Superior temporal gyrus (tissue), 1 donor: ENCODE results near the gene ASIC3.
A peak's percentile ranks its signal among the peaks of the same experiment; 100 is the strongest.

ENCODE experiments used
- DNase-seq: peaks from one replicate; pipeline ENCODE4 v3.0.0-alpha.2; 2016; ENCODE audit errors: extremely low spot score

Gene ASIC3

DNA sequence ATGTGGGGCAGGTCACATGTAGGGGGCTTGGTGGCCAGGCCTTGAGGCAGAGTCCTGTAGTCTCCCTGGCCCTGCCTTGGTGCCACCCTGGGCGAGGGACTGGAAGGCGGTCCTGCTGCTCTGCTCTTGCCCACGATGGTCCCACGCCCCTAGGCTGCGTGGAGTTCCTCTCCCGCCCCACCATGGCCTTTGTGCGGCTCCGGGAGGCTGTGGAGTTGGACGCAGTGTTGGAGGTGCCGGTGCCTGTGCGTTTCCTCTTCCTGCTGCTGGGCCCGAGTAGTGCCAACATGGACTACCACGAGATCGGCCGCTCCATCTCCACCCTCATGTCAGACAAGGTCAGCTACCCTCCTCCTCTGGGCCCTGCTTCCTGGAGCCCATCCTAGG is 22.2 kb downstream of the ASIC3 start:
- no peak for DNase-seq

DNA sequence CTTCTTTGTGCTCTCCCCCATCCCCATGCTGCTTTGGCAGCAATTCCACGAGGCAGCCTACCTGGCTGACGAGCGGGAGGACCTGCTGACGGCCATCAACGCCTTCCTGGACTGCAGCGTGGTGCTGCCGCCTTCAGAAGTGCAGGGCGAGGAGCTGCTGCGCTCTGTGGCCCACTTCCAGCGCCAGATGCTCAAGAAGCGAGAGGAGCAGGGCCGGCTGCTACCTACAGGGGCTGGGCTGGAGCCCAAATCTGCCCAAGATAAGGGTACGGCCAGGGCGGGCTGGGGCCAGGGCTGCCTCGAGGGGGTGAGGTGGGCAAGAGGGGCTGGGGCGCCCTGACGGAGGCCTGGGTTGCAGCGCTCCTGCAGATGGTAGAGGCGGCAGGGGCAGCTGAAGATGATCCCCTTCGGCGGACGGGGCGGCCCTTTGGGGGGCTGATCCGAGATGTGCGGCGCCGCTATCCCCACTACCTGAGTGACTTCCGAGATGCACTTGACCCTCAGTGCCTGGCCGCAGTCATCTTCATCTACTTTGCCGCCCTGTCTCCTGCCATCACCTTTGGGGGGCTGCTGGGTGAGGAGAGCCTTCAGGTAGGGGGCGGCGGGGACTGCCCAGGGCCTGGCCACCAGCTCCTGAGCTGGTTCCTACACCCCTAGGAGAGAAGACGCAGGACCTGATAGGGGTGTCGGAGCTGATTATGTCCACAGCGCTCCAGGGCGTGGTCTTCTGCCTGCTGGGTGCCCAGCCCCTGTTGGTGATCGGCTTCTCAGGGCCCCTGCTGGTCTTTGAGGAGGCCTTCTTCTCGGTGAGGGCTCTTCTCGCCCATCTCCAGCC is 22.9 kb downstream of the ASIC3 start:
- no peak for DNase-seq

DNA sequence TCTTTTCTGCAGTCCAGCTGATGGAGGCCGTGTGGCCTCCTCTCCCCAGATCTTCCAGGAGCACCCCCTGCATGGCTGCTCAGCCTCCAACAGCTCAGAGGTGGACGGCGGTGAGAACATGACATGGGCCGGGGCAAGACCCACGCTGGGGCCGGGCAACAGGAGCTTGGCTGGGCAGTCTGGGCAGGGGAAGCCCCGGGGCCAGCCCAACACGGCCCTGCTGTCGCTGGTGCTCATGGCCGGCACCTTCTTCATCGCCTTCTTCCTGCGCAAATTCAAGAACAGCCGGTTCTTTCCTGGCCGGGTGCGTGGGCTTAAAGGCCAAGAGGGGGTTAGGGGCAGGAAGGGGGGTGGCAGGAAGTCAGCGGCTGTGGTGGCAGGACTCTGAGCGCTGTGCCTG is 25.7 kb downstream of the ASIC3 start:
- no peak for DNase-seq

DNA sequence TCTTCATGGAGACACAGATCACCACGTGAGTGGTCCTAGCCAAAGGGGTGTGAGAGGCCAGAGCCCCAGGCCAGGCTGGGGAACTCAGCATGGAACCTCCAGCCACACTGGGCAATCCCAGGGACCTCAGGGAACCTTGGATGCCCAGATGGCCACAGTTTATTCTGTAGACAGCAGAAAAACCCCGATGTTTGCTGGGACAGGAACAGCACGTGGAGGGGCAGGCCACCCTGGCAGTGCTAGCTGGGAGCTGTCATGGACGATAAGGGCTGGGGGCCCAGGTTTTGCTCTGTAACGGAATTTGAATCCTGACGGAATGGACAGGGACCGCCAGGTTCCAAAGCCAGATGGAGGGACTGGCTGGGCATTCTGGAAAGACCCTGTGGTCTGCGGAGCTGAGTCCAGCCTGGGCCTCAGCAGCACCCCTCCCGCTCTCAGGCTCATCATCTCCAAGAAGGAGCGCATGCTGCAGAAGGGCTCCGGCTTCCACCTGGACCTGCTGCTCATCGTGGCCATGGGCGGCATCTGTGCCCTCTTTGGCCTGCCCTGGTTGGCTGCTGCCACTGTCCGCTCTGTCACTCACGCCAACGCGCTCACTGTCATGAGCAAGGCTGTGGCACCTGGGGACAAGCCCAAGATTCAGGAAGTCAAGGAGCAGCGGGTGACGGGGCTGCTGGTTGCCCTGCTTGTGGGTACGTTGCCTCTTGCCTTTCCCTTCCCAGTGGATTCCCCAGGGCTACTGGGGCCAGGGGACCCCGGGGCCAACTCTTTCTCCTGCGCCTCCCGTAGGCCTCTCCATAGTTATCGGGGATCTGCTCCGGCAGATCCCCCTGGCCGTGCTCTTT is 26.7 kb downstream of the ASIC3 start:
- no peak for DNase-seq

DNA sequence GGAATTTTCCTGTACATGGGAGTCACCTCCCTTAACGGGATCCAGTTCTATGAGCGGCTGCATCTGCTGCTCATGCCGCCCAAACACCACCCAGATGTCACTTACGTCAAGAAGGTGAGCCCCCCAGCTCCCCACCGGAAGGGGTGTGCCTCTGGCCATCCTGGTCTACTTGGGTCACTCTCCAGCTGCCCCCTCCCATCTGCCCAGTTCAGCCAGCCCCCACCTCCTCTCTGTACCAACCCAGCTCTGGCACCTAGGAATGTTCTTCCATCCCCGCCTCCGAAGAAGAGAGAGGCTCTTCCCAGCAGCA is 27.3 kb downstream of the ASIC3 start:
- no peak for DNase-seq

DNA sequence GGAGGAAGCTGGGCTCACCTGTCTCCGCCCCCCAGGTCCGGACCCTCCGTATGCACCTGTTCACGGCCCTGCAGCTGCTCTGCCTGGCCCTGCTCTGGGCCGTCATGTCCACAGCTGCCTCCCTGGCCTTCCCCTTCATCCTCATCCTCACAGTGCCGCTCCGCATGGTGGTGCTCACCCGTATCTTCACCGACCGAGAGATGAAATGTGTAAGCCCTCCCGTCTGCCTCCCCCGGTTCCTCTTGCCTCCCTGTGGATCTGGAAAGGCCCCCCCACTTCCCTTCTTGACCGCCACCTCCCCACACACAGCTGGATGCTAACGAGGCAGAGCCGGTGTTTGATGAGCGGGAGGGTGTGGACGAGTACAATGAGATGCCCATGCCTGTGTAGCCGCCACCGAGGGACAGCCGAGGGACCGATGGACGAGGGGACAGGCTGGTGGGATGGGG is 27.7 kb downstream of the ASIC3 start:
- DNase-seq: no peak

DNA sequence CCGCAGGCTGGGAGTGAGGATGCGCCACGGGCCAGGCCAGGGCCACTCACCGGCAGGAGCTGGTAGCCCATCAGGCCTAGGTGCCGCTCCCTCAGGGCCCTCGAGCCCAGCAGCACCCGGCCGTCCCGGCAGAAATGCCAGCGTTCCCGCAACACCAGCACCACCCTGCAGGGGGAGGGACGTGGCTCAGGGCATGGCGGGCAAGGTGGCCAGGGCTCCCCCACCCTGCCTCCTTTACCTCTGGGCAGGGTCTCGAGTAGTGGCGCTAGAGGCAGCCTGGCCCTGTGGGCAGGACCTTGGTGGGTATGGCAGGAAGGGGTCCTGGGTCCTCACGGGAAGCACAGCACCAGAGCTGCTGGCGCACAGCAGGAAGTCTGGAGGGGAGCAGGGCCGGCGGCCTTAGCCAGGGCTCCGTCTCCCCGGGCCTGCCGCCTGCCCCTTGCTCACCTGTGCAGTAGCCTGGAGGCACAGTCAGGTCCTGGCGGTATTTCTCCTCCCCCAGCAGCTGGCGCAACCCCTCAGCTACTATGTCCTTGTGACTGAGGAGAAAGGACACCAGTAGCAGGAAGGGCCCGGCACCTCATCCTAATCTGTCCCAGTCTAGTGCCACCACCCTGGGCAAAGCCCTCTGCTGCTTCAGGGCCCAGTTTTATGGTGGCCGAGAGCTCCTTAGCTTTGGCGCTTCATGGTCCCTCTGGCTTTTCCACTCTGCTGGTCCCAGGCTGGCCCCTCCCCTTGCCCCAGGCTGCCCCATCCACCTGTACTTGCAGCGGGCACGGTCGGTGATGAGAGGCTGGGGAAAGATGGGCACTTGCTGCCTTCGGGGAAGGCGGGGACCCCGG is 28.8 kb downstream of the ASIC3 start:
- DNase-seq: no peak

DNA sequence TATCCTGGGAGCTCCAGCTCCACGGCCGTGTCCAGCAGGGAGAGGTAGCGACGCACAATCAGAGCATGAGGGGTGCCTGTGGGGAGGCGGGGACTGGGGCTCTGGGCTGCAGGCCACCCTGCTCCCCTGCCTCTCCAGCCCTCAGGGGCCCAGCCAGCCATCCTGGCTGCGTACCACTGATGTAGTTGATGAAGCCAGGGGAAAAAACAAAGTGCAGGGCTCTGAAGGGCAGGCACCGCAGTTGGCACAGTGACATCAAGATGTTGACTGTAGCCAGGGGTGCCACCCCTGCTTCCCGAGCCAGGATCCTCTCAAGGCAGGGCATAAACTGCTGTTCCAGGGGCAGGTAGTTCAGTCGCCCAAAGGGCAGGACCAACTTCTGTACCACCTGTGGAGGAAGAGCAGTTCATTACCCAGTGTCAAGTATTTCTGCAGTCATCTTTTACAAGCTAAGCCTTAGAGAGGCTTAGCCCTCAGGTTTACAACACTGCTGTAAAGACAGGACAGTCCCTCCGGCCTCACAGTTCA is 29.4 kb downstream of the ASIC3 start:
- no peak for DNase-seq

DNA sequence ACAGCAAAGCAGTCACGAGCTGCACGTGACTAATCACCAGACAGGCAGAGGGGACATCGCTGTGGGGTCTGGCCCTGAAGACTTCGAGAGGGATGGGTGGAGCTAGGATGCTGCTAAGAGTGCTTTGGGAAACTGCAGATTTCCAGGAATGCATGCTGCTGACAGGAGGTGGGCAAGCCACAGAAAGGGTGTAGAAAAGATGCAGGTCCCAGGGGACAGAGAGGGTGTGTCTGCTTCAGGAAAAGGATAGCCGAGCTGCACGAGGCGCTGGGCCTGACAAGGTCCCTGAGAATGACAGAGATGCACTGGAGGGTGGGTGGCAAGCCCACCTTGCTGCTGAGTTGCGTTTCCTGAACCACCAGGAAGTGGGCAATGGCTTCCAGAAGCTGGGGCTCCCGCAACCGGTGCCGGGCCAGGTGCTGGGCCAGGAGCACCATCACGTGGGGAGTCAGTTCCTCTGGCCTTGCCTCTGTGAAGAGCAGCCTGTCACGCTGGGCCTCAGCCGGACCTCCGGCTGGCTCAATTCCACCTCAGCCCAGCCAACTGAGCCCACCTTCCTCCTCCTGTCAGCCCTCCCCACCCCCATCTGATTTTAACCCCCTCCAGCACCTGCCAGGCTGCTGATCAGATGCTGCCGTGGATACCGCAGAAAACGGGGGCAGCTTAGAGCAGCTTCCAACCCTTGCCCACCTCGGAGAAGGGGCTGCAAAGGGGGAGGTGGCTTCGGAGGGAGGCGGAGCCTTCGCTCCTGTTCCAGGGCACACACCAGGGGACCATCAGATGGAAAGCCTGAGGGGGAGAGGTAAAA is 30.1 kb downstream of the ASIC3 start:
- no peak for DNase-seq

DNA sequence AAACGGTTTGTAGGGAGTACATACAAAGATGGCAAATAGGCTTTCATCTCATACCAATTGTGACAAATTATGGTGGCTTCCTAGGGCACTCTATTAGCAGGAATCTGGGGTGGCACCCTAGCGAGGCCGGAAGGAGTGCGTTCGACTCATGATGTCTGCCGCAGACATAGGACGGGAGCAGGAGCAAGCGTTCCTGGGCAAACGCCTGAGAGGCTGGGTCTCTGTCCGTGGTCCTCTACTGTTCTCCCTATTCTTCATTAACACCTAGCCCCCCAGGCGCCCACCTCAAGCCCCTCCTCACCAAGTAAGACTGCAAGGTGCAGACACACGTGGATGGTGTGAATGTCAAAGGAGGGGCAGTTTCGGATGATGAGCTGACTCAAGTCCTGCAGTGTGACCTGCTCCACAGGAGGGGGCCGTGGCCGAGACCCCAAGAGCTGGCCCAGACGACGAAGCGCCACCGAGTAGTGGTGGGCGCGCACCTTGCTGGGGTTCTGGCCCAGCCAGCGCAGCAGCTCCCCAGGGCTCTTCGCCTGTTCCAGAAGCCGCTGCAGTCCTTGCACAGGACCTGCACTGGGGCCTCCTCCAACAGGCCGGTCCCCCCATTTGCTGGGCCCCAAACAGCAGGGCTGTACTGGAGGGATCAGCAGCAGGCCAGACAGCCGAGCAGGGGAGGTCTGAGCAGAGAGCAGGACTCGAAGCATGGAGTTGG is 31.0 kb downstream of the ASIC3 start:
- no peak for DNase-seq

DNA sequence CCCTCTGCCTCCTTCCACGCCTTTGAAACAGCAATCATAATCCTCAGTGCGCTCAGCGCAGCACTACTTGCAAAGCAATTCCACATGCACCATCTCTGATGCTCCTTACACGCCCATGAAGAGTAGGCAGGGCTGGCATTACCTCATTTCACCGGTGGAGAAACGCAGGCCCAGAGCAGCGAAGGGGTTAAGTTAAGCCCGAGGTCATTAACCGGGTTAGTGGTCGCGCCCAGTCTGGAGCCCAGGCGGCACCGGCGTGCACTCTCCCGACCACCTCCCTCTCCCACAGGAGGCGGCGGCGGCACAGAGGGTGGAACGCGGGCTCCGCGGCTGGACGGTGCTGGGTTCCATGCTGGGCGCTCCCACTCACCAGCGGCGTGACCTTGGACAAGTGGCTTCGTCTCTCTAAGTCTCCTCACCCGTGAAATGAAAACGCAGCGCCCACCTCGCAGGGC is 31.8 kb downstream of the ASIC3 start:
- DNase-seq: no peak

DNA sequence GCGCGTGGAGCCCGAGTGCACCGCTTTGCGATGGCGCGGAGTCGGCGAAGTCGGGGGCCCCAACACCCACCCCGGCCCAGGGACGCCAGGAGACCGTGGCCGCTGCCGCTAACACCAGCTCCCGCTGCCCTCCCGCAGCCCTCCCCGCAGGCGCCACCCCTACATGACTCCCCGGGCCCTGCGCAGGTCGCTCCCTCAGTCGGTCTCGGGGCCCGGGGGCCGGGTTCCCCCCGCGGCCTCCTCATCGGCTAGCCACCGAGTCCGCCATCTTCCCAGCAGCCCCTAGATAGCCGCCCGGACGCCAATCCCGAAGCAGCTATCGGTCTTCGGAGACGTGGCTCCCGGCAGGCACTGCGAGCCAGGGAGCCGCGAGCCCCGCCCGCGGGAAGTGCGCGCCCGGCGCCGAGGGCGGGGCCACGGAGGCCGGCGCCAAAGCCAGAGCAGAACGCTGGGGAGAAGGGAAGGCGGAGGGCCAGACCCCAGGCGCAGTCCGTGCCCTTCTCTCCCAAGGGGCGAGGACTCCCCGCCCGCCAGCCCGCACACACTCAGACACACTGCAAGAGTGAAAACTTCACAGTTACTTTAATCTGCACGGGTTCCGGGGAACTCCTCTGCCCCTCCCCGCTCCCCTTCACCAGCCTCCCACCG is 32.3 kb downstream of the ASIC3 start, which contains the start of gene FASTK:
Gene FASTK, minus strand, starts transcription at position 288 of the 648 bp plus-strand sequence. Its CDS starts 43 bp downstream, at position 245.
- DNase-seq: peak; percentile 96

DNA sequence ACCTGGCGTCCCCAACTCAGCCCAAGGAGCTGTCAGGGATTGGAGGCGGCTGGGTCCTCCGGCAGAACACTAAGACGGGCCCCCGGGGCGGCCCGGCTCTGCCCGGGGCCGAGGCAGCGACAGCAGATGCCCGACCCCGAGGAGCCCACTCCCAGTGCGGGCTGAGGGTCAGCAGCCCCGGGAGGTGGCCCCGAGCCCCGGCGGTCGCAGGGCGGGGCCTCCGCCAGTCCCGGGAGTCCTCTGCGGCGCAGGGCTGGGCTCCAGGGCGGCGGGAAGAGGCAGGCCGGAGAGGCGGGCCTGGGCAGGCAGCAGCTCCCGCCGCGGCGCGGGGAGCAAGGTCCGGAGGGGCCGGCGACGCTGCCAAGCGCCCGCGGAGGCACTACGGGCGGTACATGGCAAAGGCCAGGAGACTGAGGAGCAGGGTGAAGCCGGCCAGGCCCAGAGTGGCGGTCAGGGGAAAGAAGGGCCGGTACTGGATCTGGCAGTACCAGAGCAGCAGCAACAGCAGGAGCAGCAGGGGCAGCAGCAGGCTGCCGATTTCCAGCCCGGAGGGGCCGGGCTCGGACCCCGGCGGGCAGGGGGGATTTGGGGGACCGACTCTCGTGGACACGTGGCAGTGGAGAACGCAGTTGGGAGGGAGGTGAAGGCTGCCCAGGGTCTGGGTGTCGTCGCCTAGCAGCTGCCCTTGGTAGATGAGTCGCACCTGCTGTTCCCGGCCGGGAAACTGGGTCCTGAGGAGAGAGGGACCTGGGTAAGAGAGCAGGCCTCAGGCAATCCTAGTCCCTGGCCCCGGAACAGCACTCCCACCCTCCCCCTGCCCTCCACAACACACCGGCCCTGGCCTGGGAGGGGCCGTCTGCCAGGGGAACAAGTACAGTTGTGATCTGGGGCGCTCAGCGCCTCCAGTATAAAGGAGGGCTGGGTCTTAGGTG is 33.1 kb downstream of the ASIC3 start:
- no peak for DNase-seq

DNA sequence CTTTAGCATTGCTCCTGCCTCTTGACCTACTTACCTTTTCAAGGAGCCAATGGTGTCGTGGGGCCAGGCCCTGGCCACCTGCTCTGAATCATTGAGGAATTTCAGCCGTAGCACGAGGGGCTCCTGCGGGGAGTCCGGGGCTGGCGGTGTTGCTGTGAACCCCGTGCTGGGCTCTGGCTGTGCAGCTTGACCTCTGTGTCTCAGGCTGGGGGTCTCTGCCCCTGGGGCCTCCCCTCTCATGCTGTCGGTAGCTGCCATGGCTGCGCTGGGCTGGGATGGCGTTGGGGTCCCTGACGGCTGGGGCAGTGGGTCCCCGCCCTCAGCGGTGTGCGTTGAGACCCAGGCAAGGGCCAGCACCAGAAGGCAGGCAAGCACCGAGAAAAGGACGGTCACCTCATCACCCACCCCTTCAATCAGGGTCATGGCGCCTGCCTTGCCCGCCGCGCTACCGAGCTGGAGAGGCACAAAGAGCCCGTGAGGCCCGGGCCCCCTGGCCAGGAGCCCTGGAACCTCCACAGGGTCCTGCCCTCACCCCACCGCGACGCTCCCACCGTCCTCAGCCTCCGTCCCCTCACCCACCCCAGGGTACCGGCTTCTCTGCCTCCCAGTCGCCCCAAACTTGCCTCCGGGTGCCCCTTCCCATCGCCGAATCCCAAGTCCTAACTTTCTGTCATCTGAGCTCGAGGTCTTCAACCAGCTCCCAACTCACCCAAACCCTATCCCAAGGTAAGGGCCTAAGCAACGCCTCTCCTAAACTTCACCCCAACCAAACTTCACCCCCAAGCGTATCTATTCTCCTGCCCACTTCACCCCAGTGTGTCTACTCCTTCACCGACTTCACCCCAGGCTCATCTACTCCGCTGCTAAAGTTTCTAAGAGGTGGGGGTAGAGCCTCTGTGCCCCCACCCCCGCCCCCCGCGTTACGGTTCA is 34.1 kb downstream of the ASIC3 start:
- no peak for DNase-seq

DNA sequence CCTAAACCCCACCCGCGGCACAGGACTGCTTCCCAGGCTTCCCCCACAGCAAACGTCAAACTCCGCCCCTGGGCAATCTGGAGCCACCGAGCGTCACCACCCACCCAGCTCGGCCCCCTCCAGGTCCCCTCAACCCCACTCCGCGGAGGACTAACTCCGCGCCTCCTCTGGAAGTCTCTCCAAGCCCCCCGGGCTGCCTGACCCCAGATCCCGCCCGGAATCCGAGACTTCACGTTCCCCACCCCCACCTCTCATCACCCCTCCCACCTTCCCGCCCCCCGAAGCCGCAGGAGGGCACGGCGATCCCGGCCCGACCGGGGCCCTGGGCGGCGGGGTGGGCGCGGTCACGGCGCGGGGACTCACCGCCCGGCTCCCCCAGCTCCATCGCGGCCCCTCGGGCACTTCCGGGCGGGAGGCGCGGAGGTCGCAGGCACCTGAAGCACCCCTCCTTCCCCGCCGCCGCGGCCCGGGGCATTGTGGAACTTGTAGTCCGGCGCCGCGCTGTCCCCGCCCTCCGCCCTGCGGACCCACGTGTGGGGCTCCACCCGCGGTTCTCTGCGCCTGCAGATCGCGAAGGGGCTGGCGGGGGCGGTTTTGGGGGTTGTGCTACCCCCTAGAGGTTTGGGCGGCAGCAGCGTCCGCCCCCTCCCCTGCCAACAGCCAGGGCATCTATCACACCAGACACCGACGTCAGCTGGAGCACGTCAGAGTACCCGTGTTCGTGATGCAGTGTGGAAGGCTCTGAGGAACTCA is 34.9 kb downstream of the ASIC3 start, which contains the start of gene TMUB1:
Gene TMUB1, minus strand, starts transcription at position 423 of the 753 bp plus-strand sequence. CDS start 930 bp downstream, outside the sequence.
- peak; percentile 68 for DNase-seq

DNA sequence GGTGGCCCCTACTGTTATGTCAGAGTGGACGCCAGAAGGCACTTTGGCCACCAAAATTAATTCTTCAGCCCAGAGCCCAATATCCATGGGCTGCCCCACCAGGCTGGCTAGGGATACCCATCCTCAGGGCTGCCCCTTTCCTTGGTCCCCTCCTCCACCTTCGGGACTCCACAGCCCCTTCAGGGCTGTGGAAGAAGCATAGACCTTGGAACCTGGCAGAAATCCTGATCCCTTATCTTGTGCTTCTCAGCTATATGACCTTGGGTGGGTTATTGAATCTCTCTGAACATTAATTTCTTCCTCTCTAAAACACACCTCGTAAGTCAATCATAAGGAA is 35.5 kb downstream of the ASIC3 start:
- DNase-seq: no peak

DNA sequence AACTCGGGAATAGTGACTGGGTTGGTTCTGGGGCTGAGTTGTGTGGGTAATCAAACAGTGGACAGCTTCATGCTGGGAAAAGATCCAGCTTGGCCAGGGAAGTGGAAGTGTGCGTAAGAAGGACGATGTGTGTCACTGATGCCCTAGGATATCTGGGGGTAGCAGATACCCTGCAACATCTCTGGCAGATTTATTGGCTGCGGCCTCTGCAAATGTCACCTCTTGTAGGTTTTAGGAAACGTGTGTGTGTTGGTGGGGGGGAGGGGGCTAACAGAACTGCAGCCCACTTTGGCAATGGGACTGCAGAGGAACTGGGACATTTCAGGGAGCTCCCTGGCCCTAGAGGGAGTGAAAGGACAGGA is 37.0 kb downstream of the ASIC3 start:
- DNase-seq: no peak
